Measurements from ENCODE around the gene CARNS1. TPM values are rescaled to one million over a fixed set of nuclear protein-coding genes. Genes with fewer than 3 reads are reported as not detected.

Gene CARNS1
- total RNA-seq, 1 donor from 2014 or later: 2.7 TPM

DNA sequence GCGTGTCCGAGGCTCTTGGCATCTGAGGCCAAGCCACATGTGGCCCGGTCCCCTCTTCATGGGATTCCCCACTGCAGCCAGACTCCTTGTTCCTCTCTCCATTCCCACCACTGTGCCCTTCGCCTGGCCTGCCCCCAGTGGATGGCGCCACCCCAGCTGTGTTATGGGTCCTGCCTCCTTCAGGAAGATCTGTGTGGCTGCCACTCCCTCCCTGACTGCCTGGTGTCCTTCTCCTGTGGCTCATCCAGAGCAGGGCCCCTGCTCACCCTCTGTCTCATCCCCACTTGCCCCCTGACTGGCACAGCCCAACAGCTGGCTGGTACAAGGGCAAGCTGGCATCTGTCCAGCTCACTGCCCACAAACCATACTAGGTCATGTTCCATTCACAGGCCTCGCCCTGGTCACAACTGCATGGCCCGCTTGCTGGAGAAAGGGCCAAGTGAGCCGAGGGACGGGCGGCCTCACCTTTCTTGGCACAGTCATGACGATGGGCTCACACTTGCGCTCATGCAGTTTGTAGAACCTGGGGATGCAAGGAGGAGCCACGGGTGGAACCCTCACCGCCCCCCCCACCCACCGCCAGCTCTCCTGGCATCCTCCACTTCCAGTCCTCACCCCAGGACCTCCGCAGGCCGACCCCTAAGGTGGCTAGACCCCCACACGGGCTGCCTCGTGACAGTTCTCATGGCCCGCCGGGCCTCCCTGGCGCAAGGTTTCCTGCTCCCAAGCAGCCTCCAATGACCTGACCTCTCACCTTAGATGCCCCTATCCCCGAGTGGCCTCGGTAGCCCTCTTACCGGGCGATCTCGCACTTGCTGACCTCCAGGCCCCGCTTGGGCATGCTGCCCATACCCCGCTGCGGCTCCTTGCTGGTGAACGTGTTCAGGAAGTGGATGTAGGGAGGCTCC, 24.1 kb downstream of the CARNS1 start:
- no peak overlapping the region for H3K4me3 ChIP-seq
- H3K27me3 ChIP-seq: no peaks in the 10 kb centered on the region
- intact Hi-C loops (cut with DNase I): no loop called here
- H3K36me3 ChIP-seq: peaks cover 30% of the 10 kb centered on the region
- H3K9me3 ChIP-seq: no peaks in the 10 kb centered on the region
- no peak for DNase-seq
- peak; percentile 3 for ATAC-seq
- TF ChIP-seq, protein P1, sequence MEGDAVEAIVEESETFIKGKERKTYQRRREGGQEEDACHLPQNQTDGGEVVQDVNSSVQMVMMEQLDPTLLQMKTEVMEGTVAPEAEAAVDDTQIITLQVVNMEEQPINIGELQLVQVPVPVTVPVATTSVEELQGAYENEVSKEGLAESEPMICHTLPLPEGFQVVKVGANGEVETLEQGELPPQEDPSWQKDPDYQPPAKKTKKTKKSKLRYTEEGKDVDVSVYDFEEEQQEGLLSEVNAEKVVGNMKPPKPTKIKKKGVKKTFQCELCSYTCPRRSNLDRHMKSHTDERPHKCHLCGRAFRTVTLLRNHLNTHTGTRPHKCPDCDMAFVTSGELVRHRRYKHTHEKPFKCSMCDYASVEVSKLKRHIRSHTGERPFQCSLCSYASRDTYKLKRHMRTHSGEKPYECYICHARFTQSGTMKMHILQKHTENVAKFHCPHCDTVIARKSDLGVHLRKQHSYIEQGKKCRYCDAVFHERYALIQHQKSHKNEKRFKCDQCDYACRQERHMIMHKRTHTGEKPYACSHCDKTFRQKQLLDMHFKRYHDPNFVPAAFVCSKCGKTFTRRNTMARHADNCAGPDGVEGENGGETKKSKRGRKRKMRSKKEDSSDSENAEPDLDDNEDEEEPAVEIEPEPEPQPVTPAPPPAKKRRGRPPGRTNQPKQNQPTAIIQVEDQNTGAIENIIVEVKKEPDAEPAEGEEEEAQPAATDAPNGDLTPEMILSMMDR (IDR thresholded peaks at IDR 0.05): no peak
- H3K4me1 ChIP-seq: peaks cover 19% of the 10 kb centered on the region
- H3K27ac ChIP-seq: peak overlapping the region; percentile 65

DNA sequence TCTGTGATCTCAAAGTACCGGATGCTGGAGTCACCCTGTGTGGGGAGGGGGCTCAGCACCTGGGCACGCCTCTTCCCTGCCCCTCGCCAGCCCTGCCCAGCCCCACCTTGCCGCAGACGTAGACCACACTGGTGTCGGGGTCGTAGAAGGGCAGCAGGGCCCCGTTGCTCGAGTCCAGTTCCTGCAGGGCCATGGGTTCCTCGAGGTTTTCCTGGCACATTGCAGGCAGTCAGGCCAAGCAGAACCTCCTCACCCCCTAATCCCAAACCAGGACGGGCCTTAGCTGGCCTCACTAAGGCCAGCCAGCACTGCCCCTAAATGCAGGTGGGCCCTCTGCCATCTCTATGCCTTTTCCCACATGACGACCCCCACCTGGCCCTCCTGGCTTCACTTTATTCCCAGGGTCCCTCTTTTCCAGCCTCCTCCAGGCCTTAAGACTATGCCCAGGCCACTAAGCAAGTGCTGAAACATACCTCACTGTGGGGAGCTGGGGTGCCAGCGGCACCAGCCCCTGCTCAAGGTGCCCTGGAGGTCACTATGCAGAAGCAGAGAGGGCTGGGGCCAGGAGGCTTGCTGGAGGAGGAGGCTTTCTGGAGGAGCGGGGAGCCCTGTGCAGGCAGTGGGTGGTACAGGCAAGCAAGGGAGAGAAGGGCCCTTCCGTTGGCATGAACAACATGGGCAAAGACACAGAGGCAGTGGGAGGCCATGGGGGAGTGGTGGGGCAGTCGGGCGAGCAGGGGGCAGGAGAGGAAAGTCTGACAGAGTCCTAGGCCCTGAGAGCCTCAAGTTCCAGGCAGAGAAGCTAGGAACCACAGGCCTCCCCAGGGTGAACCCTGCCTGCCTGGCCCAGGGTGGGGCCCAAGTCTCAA, 25.0 kb downstream of the CARNS1 start:
- no peak for ATAC-seq
- TF ChIP-seq, protein P1 (IDR thresholded peaks at IDR 0.05): no peak
- no peak for DNase-seq
- H3K4me1 ChIP-seq: peaks cover 24% of the 10 kb centered on the region
- intact Hi-C loops (cut with DNase I): no loop called here
- no peaks in the 10 kb centered on the region for H3K27me3 ChIP-seq
- H3K27ac ChIP-seq: peak overlapping the region; percentile 65
- peaks cover 25% of the 10 kb centered on the region for H3K36me3 ChIP-seq
- no peaks in the 10 kb centered on the region for H3K9me3 ChIP-seq
- no peak overlapping the region for H3K4me3 ChIP-seq

DNA sequence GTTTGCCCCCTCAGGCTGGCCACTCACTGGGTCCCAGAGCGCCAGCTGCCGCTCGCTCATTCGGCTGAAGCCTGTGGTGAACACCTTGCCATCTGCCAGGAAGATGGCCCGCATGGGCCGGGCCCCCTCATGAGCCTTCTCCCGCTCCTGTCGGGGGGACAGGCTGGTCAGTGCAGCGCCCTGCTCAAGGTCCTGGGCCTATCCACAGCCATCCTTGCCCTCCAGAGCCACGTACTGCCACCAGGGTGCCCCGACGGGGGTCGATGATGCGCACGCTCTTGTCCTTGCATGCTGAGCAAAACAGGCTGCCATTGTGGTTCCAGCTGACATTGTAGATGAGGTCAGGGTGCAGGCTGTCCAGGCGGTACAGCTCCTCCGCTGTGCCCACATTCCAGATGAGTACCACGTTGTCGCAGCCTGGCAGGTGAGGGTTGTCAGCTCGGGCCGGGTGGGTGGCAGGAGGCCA, 25.7 kb downstream of the CARNS1 start:
- DNase-seq: no peak
- H3K9me3 ChIP-seq: no peaks in the 10 kb centered on the region
- no peaks in the 10 kb centered on the region for H3K27me3 ChIP-seq
- intact Hi-C loops (cut with DNase I): no loop called here
- no peak for ATAC-seq
- TF ChIP-seq, protein P1 (IDR thresholded peaks at IDR 0.05): no peak
- H3K27ac ChIP-seq: no peak overlapping the region
- H3K4me1 ChIP-seq: peaks cover 24% of the 10 kb centered on the region
- peaks cover 18% of the 10 kb centered on the region for H3K36me3 ChIP-seq
- no peak overlapping the region for H3K4me3 ChIP-seq

DNA sequence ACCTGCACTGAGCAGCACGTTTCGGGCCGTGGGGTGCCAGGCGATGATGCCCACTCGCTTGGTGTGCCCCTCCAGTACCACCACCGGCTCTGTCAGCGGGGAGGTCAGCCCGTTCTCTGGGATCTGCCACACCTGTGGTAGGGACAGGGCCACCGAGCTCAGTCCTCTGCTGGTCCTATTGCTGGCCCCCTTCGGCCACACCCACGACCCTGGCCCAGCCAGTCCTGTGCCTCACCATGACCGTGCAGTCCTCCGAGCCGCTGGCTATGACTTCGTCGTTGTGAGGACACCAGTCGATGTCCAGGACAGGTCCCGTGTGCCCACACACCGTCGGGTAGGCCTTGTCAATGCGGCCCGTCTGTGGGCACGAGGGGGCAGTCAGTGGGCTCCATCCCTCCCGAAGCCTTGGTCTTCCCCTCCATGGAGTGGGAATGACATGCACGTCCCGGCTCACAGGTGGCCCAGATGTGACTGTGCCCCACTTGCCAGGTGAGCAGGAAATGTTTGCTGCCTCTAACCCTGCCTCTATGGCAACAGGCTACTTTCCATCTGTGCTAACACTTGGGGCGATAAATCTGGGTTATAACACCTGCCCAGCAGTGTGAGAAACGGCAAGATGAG, 26.4 kb downstream of the CARNS1 start:
- H3K9me3 ChIP-seq: no peaks in the 10 kb centered on the region
- no peak overlapping the region for H3K27ac ChIP-seq
- peaks cover 24% of the 10 kb centered on the region for H3K4me1 ChIP-seq
- intact Hi-C loops (cut with DNase I): no loop called here
- H3K36me3 ChIP-seq: peaks cover 18% of the 10 kb centered on the region
- ATAC-seq (no peak), DNase-seq (no peak)
- no peak overlapping the region for H3K4me3 ChIP-seq
- H3K27me3 ChIP-seq: no peaks in the 10 kb centered on the region
- TF ChIP-seq, protein P1 (IDR thresholded peaks at IDR 0.05): no peak
